Breast epithelium (tissue), 4 donors: ENCODE results near the gene OTOF. TPM values are rescaled to one million over a fixed set of nuclear protein-coding genes. Genes with fewer than 3 reads are reported as not detected.

ENCODE experiments used
- DNase-seq, 2 donors: peaks; one replicate each; pipeline ENCODE4 v3.0.0-alpha.2; 2019; ENCODE audit warnings: low spot score in 2 of 2
- H3K27ac ChIP-seq, 2 donors: fragments of 200-600 bp; sonication (generic) in 1 of 2; one replicate each; pipeline ENCODE4 v1.5.1; 2016 to 2019; ENCODE audit warnings: mild to moderate bottlenecking in 1 of 2
- H3K27me3 ChIP-seq, 2 donors: fragments of 200-600 bp; sonication (generic) in 1 of 2; one replicate each; pipeline versions ENCODE4 v1.5.1 to v1.6.0; 2017 to 2019; ENCODE audit warnings: control low read depth in 1 of 2, mild to moderate bottlenecking in 1 of 2
- H3K36me3 ChIP-seq: fragments of 200-600 bp; one replicate; pipeline ENCODE4 v1.5.1; 2019
- H3K4me1 ChIP-seq, 2 donors: fragments of 200-600 bp; sonication (generic); one replicate each; pipeline ENCODE4 v1.5.1; 2016 to 2019; ENCODE audit warnings: control low read depth in 1 of 2
- H3K4me3 ChIP-seq, 3 donors: fragments of 200-600 bp; sonication (generic); 1 replicate in 2 of 3; 2 replicates in 1 of 3; pipeline ENCODE4 v1.5.1; 2016 to 2019; ENCODE audit warnings: mild to moderate bottlenecking in 3 of 3, moderate library complexity in 2 of 3
- H3K9me3 ChIP-seq, 2 donors: fragments of 200-600 bp; sonication (generic) in 1 of 2; one replicate each; pipeline ENCODE4 v1.5.1; 2016 to 2019; ENCODE audit warnings: control low read depth in 1 of 2
- POLR2A ChIP-seq: fragments of 450-650 bp; IDR thresholded peaks from one replicate; pipeline ENCODE4 v1.6.1; 2016; ENCODE audit warnings: antibody characterized with exemption, mild to moderate bottlenecking, moderate library complexity
- POLR2AphosphoS5 ChIP-seq, 3 donors: sonication (generic); formaldehyde crosslinking; IDR thresholded peaks; one replicate each; pipeline ENCODE4 v1.6.1; 2017; ENCODE audit warnings: antibody characterized with exemption in 3 of 3
- intact Hi-C: fragments of 100-400 bp; cut with DNase I; formaldehyde crosslinking; loops from one replicate; pipeline ENCODE4 v1.15.1; 2023; ENCODE audit warnings: low total_unique reads
- total RNA-seq, 3 donors: library from RNA; depleted of rRNA; stranded (reverse); fragments of >200 nt; gene quantifications; one replicate each; pipeline ENCODE4 v1.1.0, GENCODE V29; 2016
- TF ChIP-seq, protein P1 (sequence below), 3 donors: fragments of 450-650 bp; IDR thresholded peaks; one replicate each; pipeline ENCODE4 v1.5.1; 2016 to 2017; ENCODE audit warnings: antibody characterized with exemption in 3 of 3, mild to moderate bottlenecking in 3 of 3, moderate library complexity in 3 of 3

Gene OTOF
- total RNA-seq, 3 donors from 2014 or later = 0.15 to 0.33 (median 0.32) TPM

DNA sequence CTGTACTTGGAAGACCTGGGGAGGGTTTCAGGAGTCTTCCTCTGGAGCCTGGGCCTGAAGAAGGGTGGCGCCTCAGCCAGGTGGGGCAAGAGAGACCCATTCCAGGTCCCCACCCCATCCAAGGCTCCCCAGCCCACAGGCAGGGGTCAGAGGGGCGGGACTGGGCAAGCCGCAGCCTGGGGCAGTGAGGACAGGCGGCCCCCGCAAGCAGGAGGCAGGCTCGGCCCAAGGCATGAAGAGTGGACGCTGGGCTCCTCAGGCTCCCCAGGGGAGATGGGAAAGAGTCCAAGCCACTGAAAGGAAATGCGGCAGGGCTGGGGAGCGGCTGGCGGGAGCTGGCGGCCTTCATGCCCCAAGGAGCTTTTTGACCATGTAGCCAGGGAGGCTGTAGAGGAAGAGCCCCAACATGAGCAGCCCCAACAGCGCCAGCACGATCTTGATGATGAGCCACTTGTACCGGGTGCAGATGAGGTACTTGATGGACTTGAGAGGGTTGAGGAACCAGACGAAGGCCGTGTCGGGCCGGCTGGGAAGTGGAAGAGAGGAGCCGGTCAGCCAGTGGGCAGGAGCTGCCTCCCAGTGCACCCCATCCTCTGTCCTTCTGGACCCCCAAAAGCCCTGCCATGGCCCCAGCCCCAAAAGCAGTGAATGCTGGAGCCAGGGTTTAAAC, 20.1 kb downstream of the OTOF start:
- no peaks in the 10 kb centered on the region for H3K4me1 ChIP-seq
- no peaks in the 10 kb centered on the region for H3K27me3 ChIP-seq
- TF ChIP-seq POLR2AphosphoS5 (IDR thresholded peaks at IDR 0.05) (no peak), POLR2A (no peak)
- peak in 1 of 2 donors; percentile 43 for DNase-seq
- H3K27ac ChIP-seq = no peak overlapping the region
- intact Hi-C loops = no loop called here
- no peaks in the 10 kb centered on the region for H3K36me3 ChIP-seq
- no peak overlapping the region for H3K4me3 ChIP-seq
- no peaks in the 10 kb centered on the region for H3K9me3 ChIP-seq

DNA sequence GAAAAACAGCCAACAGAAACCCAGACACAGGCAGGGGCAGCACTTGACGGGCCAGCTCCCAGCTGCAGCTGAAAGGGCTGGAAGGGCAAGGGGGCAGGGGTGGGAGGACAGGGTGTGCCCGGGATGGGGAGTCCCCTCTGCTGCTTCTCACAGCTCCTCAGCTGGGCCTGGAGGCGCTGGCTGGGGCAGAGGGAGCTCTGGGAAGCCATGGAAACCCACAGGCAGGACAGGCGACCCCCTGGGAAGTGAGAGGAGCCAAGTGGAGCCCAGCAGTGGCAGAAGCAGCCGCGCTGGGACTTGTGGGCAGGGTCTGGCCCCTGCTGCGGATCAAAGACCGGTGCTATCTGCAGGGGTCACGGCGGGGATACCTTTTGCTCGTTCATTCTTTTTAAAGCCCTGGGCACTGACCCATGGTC, 20.7 kb downstream of the OTOF start:
- no peaks in the 10 kb centered on the region for H3K36me3 ChIP-seq
- H3K27me3 ChIP-seq = no peaks in the 10 kb centered on the region
- no peaks in the 10 kb centered on the region for H3K4me1 ChIP-seq
- no peak overlapping the region for H3K4me3 ChIP-seq
- H3K9me3 ChIP-seq = no peaks in the 10 kb centered on the region
- H3K27ac ChIP-seq = no peak overlapping the region
- DNase-seq = peak in 1 of 2 donors; percentile 48
- intact Hi-C loops = no loop called here
- TF ChIP-seq POLR2AphosphoS5 (IDR thresholded peaks at IDR 0.05) = no peak

- Histone ChIP-seq H3K4me1 (no peaks in the 10 kb centered on the region), H3K4me3 (no peak overlapping the region), H3K27me3 (no peaks in the 10 kb centered on the region), H3K36me3 (no peaks in the 10 kb centered on the region), H3K9me3 (no peaks in the 10 kb centered on the region), H3K27ac (no peak overlapping the region)
- intact Hi-C loops = no loop called here
- TF ChIP-seq, protein P1, sequence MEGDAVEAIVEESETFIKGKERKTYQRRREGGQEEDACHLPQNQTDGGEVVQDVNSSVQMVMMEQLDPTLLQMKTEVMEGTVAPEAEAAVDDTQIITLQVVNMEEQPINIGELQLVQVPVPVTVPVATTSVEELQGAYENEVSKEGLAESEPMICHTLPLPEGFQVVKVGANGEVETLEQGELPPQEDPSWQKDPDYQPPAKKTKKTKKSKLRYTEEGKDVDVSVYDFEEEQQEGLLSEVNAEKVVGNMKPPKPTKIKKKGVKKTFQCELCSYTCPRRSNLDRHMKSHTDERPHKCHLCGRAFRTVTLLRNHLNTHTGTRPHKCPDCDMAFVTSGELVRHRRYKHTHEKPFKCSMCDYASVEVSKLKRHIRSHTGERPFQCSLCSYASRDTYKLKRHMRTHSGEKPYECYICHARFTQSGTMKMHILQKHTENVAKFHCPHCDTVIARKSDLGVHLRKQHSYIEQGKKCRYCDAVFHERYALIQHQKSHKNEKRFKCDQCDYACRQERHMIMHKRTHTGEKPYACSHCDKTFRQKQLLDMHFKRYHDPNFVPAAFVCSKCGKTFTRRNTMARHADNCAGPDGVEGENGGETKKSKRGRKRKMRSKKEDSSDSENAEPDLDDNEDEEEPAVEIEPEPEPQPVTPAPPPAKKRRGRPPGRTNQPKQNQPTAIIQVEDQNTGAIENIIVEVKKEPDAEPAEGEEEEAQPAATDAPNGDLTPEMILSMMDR (IDR thresholded peaks at IDR 0.05) = no peak
- TF ChIP-seq POLR2AphosphoS5 (IDR thresholded peaks at IDR 0.05) = no peak
- no peak for TF ChIP-seq POLR2A
- DNase-seq = no peak
Observed at GRCh38 chr2:26456440-26457250, 21.3 kb downstream of the OTOF start.

DNA sequence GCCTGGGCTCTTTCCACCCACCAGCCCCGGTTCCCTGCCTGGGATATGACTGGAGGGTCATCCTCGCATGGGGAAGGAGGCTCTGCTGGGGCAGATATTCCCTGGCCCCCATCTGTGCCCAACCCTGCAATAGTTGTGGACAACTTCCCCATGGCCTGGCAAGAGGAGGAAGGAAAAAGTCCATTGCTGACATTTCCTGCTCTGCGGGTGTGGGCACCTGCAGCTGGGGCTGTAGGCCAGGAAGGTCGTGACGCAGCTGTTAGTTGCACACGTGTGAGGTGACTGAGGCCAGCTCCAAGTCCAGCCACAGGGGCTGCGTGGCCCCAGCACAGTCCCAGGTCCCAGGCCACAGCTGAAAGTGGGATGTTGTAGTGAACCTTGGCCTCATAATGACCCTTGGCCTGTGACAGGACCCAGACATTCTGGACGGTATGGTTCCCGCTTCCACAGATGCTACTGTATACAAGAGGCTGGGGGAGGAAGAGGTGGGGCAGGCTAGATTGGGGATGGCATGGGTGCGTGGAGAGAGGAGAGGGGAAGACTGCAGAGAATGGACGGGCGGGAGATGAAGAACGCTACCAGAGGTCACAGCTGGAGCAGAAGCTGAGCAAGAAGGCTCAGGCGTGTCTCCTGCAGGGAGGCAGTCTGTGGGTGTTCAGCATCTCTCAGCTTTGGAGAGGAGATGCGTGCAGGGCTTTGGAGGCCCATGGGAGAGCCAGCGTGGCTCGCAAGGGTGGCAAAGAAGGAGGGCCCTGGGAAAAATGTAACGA, 22.1 kb downstream of the OTOF start:
- Histone ChIP-seq H3K27me3 (no peaks in the 10 kb centered on the region), H3K36me3 (no peaks in the 10 kb centered on the region), H3K4me1 (no peaks in the 10 kb centered on the region), H3K9me3 (no peaks in the 10 kb centered on the region), H3K27ac (peak overlapping the region in 1 of 2 donors; percentile 12), H3K4me3 (no peak overlapping the region)
- peak in 1 of 2 donors; percentile 47 for DNase-seq
- peak in 1 of 3 donors; percentile 22 for TF ChIP-seq POLR2AphosphoS5 (IDR thresholded peaks at IDR 0.05)
- no peak for TF ChIP-seq POLR2A
- intact Hi-C loops = no loop called here

- no peak for DNase-seq
- Histone ChIP-seq H3K4me1 (no peaks in the 10 kb centered on the region), H3K4me3 (no peak overlapping the region), H3K27ac (peak overlapping the region in 1 of 2 donors; percentile 12), H3K9me3 (no peaks in the 10 kb centered on the region), H3K36me3 (no peaks in the 10 kb centered on the region), H3K27me3 (no peaks in the 10 kb centered on the region)
- intact Hi-C loops = no loop called here
- TF ChIP-seq POLR2AphosphoS5 (IDR thresholded peaks at IDR 0.05) (no peak), POLR2A (no peak)
- TF ChIP-seq, protein P1 (IDR thresholded peaks at IDR 0.05) = no peak
Observed at GRCh38 chr2:26455037-26455669, 22.8 kb downstream of the OTOF start.

DNA sequence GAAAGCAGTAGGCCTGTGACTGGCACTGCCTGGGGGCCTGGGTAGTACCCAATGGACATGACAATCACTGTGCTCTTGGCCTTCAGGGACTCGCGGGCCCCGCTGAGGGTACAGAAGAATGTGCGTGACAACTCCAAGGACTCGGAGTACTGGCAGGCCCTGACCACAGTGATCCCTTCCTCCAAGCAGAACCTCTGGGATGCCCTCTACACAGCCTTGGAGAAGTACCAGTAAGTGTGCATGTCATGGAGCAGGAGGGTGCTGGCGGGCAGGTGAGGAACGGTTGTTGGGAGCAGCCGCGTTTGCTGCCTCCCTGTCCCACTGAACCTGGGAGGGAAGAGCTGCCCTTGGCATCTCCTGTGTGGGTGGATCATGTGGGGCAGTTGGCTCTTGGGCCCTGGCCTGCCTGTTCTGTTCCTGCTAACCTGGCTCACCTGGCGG, 23.3 kb downstream of the OTOF start:
- Histone ChIP-seq H3K4me1 (no peaks in the 10 kb centered on the region), H3K27ac (no peak overlapping the region), H3K4me3 (no peak overlapping the region), H3K36me3 (no peaks in the 10 kb centered on the region), H3K9me3 (no peaks in the 10 kb centered on the region), H3K27me3 (no peaks in the 10 kb centered on the region)
- no peak for DNase-seq
- no peak for TF ChIP-seq POLR2A
- TF ChIP-seq, protein P1 (IDR thresholded peaks at IDR 0.05) = no peak
- TF ChIP-seq POLR2AphosphoS5 (IDR thresholded peaks at IDR 0.05) = no peak
- intact Hi-C loops = no loop called here
